Stimulated activated CD8-positive, alpha-beta memory T cell treated with anti-CD3 and anti-CD28 coated beads, Interleukin-7, amount 100 ng/mL, for 1 hour (primary cell): ENCODE measurements around the gene NGDN.
"Not testable (repeated sequence)": the region's sequence is repeated elsewhere in the genome, so short reads cannot be mapped to it uniquely, and the experiment has no call there.

Experiments used
- DNase-seq, 2 donors: peaks; one replicate each; pipeline ENCODE4 v3.0.0-alpha.2; 2020; ENCODE audit warnings: low read depth in 2 of 2

Gene NGDN, protein sequence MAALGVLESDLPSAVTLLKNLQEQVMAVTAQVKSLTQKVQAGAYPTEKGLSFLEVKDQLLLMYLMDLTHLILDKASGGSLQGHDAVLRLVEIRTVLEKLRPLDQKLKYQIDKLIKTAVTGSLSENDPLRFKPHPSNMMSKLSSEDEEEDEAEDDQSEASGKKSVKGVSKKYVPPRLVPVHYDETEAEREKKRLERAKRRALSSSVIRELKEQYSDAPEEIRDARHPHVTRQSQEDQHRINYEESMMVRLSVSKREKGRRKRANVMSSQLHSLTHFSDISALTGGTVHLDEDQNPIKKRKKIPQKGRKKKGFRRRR

DNA sequence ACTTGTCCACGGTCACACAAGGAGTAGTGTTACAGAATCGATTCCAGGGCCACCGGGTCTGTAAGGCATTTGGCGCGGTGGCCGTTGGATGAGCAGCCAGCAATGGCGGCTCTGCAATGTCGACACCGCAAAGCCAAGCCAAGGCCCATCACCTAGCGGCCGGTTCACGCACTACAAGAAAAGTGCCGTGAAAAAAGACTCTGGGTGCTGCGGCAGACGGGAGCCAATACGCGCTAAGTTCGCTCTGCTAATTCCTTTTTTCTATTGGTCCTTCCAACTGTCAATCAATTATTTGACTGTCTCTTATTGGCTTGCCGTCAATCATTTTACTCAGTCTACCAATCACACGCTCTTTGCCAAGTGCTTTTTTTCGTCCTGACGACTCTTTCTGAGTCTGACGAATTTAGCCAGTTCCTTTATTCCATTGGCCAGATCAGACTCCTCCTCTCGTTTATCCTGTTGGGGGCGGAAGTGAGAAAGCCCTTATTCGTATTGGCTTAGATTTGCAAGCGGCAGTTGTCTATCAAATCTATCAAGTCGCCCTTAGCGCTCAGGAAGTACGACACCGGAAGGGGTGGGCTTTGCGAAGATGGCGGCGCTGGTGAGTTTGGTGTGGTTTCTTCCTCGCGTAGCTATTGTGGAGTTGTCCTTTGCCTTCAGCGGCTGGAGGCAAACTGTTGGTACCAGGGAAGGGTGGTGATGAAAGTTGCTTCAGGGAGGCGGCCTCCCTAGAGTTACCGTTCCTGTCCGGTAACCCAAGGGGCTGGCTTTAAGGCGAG is at the start of gene NGDN:
Gene NGDN, plus strand, starts transcription at position 577 of the 779 bp plus-strand sequence. Its CDS starts 13 bp downstream, at position 590.
- DNase-seq = peak; percentile 76 to 82

DNA sequence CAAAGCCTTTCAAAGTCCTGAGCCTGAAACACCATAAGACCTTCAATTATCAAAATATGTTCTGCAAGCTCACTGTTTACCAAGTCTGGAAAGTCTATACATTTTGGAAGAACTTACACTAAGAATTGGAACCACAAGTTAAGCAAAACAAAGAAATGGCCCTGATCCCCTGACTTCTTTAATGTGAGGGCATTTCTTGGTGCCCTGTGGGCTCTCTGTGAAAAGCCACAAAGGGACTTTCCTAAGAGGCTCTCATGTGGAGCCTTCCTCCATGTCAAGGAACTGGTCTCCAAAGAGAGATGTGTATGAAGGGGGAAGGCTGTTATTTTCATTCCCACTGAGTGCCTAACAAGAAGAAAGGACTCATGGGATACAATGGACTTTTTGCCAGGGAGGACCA is 47.9 kb upstream of the NGDN start:
- no peak for DNase-seq

DNA sequence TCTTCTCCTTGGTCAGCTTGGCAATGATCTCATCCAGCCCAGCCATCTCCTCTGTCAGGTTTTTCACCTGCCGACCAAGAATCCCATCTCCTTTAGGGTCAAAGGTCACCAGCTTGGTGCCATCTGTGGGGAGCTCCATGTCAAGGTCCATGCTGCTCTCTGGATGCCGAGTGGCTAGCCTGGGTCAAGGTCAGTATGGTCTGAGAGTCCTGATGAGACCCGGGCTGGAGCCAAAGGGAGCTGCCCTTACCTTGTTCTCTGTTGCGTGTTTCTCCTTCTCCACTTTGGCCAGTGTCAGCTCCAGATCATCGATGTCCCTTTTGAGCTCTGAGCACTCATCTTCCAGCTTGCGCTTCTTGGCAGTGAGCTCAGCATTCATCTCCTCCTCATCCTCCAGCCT is 45.8 kb upstream of the NGDN start:
- no peak for DNase-seq

DNA sequence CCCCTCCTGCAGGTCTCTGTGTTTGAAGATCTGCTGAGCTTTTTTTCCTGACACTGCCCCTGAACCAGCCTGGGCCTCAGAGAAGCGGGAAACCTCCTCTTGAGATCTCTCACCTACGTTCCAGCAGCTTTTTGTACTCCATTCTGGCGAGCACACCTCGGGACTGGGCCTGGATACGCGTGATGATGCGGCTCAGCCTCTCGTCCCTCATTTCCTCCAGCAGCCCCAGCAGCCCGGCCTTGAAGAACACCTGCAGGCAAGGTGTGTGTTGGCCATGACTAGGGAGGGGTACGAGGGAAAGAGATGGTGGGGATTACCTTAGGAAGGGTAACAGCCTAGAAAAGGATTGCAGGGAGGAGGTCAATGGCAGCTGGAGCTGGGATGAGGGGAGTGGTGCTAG is 44.3 kb upstream of the NGDN start:
- no peak for DNase-seq

DNA sequence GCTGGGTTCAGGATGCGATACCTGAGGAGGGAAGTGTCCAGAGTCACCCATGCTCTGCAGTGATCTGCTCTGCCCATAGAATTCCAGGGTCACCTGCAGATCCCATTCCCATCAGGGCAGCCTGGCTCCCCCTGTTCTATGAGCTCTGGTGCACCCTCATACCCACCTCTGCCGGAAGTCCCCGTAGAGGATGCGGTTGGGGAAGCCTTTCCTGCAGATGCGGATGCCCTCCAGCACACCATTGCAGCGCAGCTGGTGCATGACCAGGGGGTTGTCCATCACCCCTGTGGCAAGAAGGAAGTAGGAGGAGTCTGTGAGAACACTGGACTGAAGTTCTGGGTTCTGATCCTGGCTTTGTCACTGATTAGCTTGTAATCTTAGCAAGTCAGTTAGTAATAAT is 43.7 kb upstream of the NGDN start:
- DNase-seq = not testable (repeated sequence)

DNA sequence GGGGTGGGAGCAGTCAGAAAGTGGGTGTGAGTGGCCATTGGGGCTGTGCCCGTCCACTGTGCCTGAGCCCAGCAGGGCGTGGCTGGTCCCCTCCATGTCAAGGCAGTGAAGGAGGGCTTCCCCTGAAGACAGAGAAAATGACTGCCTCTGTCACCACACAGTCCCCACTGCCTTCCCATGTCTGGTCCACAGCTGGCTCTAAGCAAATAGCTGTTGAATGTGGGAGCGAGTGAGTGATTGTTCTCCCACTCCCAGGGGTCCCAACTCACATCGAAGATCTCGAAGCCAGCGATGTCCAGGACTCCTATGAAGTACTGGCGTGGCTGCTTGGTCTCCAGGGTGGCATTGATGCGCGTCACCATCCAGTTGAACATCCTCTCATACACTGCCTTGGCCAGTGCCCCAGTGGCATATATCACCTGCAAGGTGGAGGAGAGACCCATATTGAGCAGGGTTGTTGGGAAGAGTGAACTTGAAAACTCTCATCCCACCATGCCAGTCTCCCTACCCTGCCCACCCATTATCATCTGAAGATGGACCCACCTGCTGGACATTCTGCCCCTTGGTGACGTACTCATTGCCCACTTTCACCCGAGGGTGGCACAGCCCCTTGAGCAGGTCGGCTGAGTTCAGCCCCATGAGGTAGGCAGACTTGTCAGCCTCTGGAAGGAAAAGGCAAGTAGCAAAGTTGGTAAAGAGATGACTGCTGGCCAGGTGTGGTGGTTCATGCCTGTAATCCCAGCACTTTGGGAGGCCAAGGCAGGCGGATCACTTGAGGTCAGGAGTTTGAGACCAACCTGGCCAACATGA is 40.6 kb upstream of the NGDN start:
- no peak for DNase-seq

DNA sequence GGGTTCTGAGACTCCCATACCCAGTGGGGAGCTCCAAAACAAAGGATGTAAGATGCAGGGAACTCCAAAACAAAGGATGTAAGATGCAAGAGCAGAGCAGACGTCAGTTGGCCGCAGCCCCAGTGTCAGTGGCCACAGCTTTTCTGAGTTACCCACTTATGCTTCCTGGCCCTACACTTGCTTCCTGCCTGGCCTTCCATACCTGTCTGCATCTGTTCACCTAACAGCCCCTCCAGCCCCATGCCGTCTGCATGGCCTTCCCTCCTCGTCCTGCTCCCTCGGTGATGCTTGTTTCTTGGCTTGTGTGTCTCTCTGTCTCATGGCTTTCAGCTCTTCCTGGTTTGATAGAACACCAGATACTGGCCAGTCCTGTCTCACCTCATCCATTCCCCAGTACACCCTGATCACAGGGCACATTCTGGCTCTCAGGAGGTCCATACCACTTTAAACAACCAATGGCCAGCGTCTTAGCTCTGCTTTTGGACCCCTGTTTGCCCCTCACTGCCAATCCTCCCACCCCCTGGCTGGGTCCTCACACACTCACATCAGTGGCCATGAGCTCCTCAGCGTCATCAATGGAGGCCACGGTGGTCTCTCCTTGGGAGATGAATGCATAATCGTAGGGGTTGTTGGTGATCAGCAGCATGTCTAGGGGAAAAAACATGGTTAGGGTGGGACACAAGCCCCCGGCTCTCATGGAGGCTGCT is 39.3 kb upstream of the NGDN start:
- no peak for DNase-seq

DNA sequence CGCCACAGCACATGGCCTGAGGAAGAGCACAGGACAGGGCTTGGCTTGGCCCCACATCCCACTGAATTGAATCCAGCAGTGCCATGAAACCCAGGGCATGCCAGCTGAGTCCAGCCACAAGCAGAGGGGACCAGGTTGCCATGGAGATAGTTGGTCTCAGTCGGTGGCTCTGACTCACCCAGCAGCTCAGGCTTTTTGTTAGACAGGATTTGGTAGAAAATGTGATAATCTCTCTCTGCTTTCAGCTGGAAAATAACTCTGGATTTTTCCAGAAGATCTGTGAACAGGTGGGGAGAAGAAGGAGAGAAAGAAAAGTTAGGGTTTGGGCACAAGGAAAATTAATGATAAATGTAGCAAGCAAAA is 38.8 kb upstream of the NGDN start:
- no peak for DNase-seq

DNA sequence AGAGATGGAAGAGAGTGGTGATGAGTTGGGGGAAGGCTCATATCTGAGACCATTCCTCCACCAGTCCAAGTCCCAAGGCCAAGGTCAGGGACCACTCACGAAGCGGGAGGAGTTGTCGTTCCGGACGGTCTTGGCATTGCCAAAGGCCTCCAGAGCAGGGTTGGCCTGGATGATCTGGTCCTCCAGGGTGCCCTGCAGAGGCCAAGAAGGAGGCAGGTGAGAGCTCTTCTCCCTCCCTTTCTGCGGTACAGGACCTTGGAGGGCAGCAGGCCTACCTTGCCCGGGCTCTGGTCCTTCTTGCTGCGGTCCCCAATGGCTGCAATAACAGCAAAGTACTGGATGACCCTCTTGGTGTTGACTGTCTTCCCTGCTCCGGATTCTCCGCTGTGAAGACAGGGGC is 38.0 kb upstream of the NGDN start:
- DNase-seq = no peak

DNA sequence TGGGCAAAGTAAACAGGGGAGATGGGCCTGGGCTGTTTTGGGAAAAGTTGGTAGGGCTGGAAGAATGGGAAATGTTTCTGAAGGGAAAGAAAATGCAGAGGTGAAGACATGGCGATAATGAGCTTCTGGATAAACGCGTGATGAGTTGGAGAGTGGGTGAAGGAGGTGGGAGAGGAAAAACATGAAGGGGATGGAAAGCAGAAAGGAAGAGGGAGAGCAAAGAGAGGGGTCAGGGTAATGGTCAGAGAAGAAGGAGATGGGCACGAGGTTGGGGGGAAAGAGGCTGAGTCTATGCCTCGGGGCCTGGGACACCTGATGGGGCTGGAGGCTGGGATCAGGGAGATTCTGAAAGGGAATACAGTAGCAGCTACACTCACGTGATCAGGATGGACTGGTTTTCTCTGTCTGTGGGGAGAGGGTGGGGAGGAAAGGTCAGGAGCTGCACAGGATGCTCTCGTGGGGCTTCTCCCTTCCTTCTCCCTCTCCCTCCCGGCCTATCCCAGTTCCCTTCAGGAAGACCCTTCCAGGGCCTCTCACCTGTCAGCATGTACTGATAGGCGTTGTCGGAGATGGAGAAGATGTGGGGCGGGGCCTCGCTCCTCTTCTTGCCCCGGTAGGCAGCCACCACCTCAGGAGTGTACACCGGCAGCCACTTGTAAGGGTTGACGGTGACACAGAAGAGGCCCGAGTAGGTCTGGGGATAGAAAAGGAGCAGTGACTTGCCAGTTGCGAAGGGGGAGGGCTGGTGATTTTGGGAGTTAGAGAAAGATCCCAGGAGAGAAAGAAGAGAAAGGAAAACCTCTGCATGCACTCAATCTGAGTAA is 37.2 kb upstream of the NGDN start:
- no peak for DNase-seq

DNA sequence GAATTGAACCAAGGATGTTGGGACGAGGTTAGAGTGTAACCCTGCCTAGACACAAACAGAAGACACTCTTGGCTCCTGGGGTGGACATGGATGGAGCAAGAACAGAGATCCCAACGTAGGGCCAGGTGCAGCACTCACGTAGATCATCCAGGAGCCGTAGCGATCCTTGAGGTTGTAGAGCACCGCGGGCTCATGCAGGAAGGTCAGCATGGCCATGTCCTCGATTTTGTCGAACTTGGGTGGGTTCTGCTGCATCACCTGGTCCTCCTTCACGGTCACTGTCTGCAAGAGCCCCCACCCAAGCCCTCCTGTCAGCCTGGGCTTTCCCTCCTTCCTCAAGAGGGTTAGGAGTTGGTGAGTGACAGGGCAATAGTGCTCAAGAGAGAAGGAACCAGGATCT is 36.6 kb upstream of the NGDN start:
- no peak for DNase-seq

DNA sequence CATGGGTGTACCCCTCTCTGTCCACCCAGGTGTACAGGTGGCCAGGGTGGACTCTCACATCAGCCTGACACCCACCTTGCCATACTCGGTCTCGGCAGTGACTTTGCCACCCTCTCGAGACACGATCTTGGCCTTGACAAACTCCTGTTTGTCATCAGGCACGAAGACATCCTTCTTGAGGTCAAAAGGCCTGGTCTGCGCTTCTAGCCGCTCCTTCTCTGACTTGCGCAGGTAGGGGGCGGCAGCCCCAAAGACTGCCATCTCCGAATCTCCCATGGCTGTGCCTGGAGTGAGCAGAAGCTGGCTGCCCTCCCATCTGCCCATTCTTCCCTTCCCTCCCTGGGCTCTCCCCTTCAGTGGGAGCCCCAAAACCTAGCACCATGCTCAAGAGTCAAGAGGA is 36.0 kb upstream of the NGDN start:
- DNase-seq = no peak

DNA sequence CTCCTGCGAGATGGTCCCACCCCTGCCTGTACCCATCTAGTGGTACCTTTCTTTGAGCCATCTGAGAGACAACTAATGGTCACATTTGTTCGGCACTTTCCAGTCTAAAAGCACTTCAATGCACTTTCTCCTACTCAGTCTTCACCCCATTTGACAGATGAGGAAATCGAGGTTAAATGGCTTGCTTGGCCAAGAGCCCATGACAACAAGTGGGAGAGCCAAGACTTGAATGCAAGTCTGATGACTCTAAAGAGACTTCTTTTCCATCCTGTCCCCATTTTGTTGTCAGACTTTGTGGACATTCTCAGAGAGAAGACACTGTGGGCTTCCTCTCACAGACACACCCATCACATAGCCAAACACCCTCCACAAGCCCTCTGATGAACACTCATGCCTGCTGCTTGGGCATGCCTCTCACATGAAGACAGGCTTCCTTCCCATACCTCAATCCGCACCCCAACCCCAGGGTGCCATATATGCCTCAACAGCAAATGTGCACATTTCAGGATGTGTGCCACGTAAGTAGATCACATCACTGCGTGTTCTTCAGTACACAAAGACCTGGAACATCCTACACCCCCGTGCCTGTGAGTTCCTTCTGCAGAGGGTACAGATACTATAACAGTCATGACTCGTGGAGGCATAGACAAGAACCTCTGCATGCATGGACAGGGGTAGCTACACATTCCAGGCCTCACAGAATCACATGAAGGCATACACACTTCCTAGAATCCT is 34.8 kb upstream of the NGDN start:
- no peak for DNase-seq

DNA sequence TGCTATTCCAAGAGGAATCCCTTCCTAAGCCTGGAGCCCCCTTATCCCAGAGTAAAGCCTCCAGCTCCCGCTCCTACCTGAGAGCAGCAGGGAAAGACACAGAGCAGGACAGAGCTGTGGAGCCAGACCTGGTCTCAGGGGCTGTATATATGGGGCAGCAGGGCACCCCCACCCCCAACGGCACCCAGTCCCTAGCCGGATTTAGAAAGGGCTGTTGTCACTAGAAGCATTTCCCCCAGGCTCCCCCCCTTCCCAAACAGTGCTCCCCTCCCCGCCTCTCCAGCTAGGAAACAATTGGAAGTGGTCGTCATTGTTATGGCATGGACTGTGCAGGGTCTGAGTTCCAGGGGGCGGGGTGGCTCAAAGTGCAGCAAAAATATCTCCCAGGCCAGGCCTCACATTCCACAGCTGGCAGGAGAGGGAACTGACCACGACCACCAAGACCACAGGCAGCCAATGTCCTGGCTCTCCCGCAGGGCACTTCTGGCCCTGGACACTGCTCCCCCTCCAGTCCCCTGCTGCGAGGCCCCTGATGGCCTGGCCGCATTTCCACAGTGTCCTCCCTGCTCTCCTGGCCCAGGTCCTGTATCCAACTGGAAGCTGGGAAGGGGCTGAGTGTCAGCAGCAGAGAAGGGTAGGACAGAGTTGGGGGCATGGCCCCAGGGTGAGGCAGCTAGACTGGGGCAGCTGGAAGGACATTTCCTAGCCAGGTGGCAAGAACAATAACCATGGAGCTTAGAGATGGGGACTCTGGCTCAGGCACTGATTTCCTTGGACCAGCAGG is 33.8 kb upstream of the NGDN start, which contains the start of gene MYH7:
Gene MYH7, minus strand, starts transcription at position 118 of the 784 bp plus-strand sequence. CDS start 1,928 bp downstream, outside the sequence.
- DNase-seq = no peak

DNA sequence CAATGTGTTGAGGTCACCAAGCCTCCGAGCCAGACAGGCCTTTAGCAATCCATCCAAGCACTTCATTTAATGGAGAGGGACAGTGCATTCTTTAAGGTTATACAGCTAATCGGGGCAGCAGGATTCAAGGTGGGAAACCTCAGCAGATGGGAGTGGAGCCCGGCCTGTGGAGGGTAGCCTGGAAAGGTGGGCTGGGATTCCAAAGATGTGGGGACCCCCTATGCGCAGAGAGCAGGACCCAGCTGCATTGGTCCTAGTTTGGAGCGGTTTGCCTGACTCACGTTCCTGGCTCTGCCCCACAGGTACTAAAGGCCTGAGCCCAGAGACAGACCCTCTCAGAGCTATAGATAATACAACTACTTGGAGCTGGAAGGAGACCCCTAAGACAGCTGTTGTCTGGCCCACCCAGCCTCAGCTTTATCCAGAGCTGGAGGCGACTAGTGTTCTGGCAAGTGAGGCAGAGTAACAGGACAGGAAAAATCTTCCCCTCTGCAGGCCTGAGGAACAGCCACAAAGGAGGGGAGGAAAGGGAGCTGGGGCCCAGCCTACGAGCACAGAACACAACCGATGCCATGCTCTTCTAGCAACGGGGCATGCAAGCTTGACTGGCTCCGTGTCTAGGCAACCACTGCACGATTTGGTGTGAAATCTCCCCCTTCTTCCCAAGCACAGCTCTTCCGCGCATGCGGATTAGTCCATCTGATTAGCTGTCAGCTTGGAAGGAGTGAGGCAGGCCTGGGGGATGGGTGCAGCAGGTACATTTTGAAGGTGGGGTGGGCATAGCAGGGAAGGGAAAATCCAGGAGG is 33.0 kb upstream of the NGDN start:
- no peak for DNase-seq

DNA sequence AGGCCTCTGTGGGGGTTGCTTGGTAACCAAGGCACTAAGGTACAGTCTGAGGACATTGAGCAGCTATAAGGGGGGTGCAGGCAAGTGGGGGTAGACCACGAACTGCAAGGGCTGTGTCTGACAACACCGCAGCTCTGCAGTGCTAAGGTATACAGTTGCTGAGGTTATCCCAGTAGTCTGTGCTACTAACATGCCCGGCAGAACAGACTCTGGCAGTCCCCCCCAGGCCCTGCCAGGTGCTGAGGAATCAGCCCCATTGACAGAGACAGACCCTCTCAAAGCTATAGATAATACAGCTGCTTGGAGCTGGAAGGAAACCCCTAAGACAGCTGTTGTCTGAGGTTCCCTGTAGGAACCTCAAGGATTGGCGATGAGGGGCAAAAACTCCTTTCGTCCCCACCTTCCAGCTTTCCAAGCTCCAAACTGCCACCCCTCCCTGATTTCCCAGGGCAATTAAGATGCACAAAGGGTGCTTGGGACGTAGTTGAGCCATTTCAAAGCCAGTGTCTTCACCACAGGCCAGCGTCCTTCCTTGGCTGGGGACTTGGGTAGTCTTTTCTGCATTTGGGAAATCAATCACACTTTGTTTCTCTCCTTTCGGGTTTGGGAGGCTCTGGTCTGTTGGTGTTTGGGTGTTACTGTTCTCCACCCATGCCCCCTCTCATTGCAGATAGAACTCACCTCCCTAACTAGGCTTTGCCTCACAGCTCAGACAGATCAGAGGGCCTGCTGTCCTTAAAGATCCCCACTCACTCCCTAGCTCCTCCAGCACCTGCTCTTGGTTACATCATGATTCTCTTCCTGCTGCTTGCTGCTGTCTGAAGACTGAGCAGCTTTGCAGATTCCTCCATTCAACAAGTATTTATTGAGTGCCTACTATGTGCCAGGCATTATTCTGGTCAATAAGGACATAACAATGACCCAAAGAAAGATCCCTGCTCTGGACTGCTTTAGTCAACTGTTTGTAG is 32.1 kb upstream of the NGDN start:
- no peak for DNase-seq
